ENCODE measurements around the gene SENP1.

GRCh38 chr12:48119834-48120195 is 13.9 kb upstream of the SENP1 start:
- TF ChIP-seq POLR2AphosphoS2 (conservative IDR thresholded peaks at IDR 0.05; ENCODE audit: low read length) (no peak), HOXA7 (CRISPR knock-in tag; IDR thresholded peaks at IDR 0.05) (no peak), E2F6 (IDR thresholded peaks at IDR 0.05; ENCODE audit: borderline replicate concordance, low read depth) (no peak)

Data from A549 (cell line).